Frontal cortex (tissue), 4 donors: ENCODE results near the gene GLOD5. TPM values are rescaled to one million over a fixed set of nuclear protein-coding genes. Genes with fewer than 3 reads are reported as not detected.
"Not testable (repeated sequence)": the region's sequence is repeated elsewhere in the genome, so short reads cannot be mapped to it uniquely, and the experiment has no call there.

Source experiments
- DNase-seq, 2 donors: peaks; one replicate each; pipeline ENCODE4 v3.0.0; 2012; ENCODE audit warnings: low spot score in 2 of 2
- FAIRE-seq: peaks from 2 replicates; lab custom pipeline; 2012; peaks lifted over from hg19 to GRCh38; lab: Jason Lieb, UNC
- total RNA-seq: library from RNA; depleted of rRNA; stranded (reverse); fragments of >200 nt; gene quantifications from one replicate; pipeline ENCODE4 v1.2.3, GENCODE V29; 2014
- donor health status: control.
- donor health status: control.
- donor health status: control.

GLOD5 gene
- total RNA-seq, 1 donor from 2014 or later = not detected

GRCh38 chrX:48791063-48791820, 29.7 kb downstream of the GLOD5 start:
- FAIRE-seq (no peak), DNase-seq (no peak)

- FAIRE-seq (no peak), DNase-seq (no peak)
These were observed 30.7 kb downstream of the GLOD5 start for GRCh38 chrX:48792219-48792618.

GRCh38 chrX:48793935-48794334, 32.4 kb downstream of the GLOD5 start:
- FAIRE-seq (no peak), DNase-seq (no peak)

GRCh38 chrX:48794340-48794910, 32.9 kb downstream of the GLOD5 start:
- no peak for FAIRE-seq
- no peak for DNase-seq

GRCh38 chrX:48794911-48795515, 33.5 kb downstream of the GLOD5 start:
- no peak for DNase-seq
- no peak for FAIRE-seq

- DNase-seq (no peak), FAIRE-seq (no peak)
These were observed 36.8 kb downstream of the GLOD5 start for GRCh38 chrX:48798318-48798717.

- DNase-seq (no peak), FAIRE-seq (no peak)
These were observed 39.2 kb downstream of the GLOD5 start for GRCh38 chrX:48800574-48801279.

- DNase-seq (peak; percentile 85 to 87), FAIRE-seq (peak; percentile 30)
These were observed 39.9 kb downstream of the GLOD5 start, which contains the start of gene HDAC6 for GRCh38 chrX:48801280-48802088. Gene HDAC6 (plus strand): TSS chrX:48802067. CDS start chrX:48802693, 626 bp downstream.

- DNase-seq = peak in 1 of 2 donors; percentile 37
- FAIRE-seq = no peak
These were observed 40.8 kb downstream of the GLOD5 start for GRCh38 chrX:48802089-48802904.

GRCh38 chrX:48802905-48803200, 41.3 kb downstream of the GLOD5 start:
- DNase-seq (no peak), FAIRE-seq (no peak)

- no peak for FAIRE-seq
- no peak for DNase-seq
These were observed 44.5 kb downstream of the GLOD5 start for GRCh38 chrX:48806081-48806480.

- DNase-seq (no peak), FAIRE-seq (no peak)
These were observed 52.1 kb downstream of the GLOD5 start for GRCh38 chrX:48813644-48814043.

GRCh38 chrX:48814722-48815121, 53.2 kb downstream of the GLOD5 start:
- FAIRE-seq = no peak

GRCh38 chrX:48815266-48815665, 53.7 kb downstream of the GLOD5 start:
- FAIRE-seq (no peak), DNase-seq (no peak)

More at GRCh38 chrX:48814722-48815121, 53.2 kb downstream of the GLOD5 start:
- no peak for DNase-seq

GRCh38 chrX:48816014-48816810, 54.7 kb downstream of the GLOD5 start:
- DNase-seq (no peak), FAIRE-seq (no peak)

- DNase-seq (no peak), FAIRE-seq (no peak)
These were observed 56.6 kb downstream of the GLOD5 start for GRCh38 chrX:48818098-48818497.

GRCh38 chrX:48818866-48819265, 57.3 kb downstream of the GLOD5 start:
- DNase-seq (no peak), FAIRE-seq (no peak)

GRCh38 chrX:48819394-48819793, 57.8 kb downstream of the GLOD5 start:
- not testable (repeated sequence) for DNase-seq, FAIRE-seq
